ENCODE measurements around the gene CYP26A1.
"Not testable (repeated sequence)": the region's sequence is repeated elsewhere in the genome, so short reads cannot be mapped to it uniquely, and the experiment has no call there.

Gene CYP26A1

GRCh38 chr10:93080350-93081046 lies 6.8 kb downstream of the CYP26A1 start:
- no peak for DNase-seq (ENCODE audit: low read depth in 2 of 2)

GRCh38 chr10:93081318-93081717 lies 7.6 kb downstream of the CYP26A1 start:
- DNase-seq (ENCODE audit: low read depth in 2 of 2) = no peak

- DNase-seq (ENCODE audit: low read depth in 2 of 2) = no peak
Measured at GRCh38 chr10:93081834-93082233, 8.1 kb downstream of the CYP26A1 start.

- DNase-seq (ENCODE audit: low read depth in 2 of 2) = no peak
Measured at GRCh38 chr10:93083743-93084539, 10.2 kb downstream of the CYP26A1 start.

- no peak for DNase-seq (ENCODE audit: low read depth in 2 of 2)
Measured at GRCh38 chr10:93085272-93085859, 11.7 kb downstream of the CYP26A1 start.

GRCh38 chr10:93086289-93086688 lies 12.6 kb downstream of the CYP26A1 start:
- no peak for DNase-seq (ENCODE audit: low read depth in 2 of 2)

GRCh38 chr10:93087846-93088245 lies 14.2 kb downstream of the CYP26A1 start:
- no peak for DNase-seq (ENCODE audit: low read depth in 2 of 2)

- DNase-seq (ENCODE audit: low read depth in 2 of 2) = no peak
Measured at GRCh38 chr10:93088466-93088865, 14.8 kb downstream of the CYP26A1 start.

GRCh38 chr10:93090619-93091018 lies 16.9 kb downstream of the CYP26A1 start:
- no peak for DNase-seq (ENCODE audit: low read depth in 2 of 2)

- no peak for DNase-seq (ENCODE audit: low read depth in 2 of 2)
Measured at GRCh38 chr10:93091960-93092359, 18.3 kb downstream of the CYP26A1 start.

GRCh38 chr10:93095225-93095624 lies 21.5 kb downstream of the CYP26A1 start:
- no peak for DNase-seq (ENCODE audit: low read depth in 2 of 2)

- no peak for DNase-seq (ENCODE audit: low read depth in 2 of 2)
Measured at GRCh38 chr10:93096901-93097300, 23.2 kb downstream of the CYP26A1 start.

GRCh38 chr10:93097386-93097785 lies 23.7 kb downstream of the CYP26A1 start:
- no peak for DNase-seq (ENCODE audit: low read depth in 2 of 2)

- no peak for DNase-seq (ENCODE audit: low read depth in 2 of 2)
Measured at GRCh38 chr10:93098816-93099215, 25.1 kb downstream of the CYP26A1 start.

- no peak for DNase-seq (ENCODE audit: low read depth in 2 of 2)
Measured at GRCh38 chr10:93099670-93100069, 26.0 kb downstream of the CYP26A1 start.

GRCh38 chr10:93101148-93101547 lies 27.5 kb downstream of the CYP26A1 start:
- not testable (repeated sequence) for DNase-seq (ENCODE audit: low read depth in 2 of 2)

- DNase-seq (ENCODE audit: low read depth in 2 of 2) = no peak
Measured at GRCh38 chr10:93103953-93104352, 30.3 kb downstream of the CYP26A1 start.

GRCh38 chr10:93106631-93107072 lies 33.0 kb downstream of the CYP26A1 start:
- DNase-seq (ENCODE audit: low read depth in 2 of 2) = no peak

- no peak for DNase-seq (ENCODE audit: low read depth in 2 of 2)
Measured at GRCh38 chr10:93110472-93111146, 36.9 kb downstream of the CYP26A1 start.

- DNase-seq (ENCODE audit: low read depth in 2 of 2) = no peak
Measured at GRCh38 chr10:93113042-93113441, 39.3 kb downstream of the CYP26A1 start.

GRCh38 chr10:93115661-93116383 lies 42.1 kb downstream of the CYP26A1 start:
- peak; percentile 51 to 53 for DNase-seq (ENCODE audit: low read depth in 2 of 2)

Measured in stimulated activated CD8-positive, alpha-beta memory T cell treated with anti-CD3 and anti-CD28 coated beads, Interleukin-2, amount 100 ng/mL, for 48 hours (primary cell).